IPS-18c (cell line): ENCODE data around the gene GXYLT1.
"Not testable (repeated sequence)": the region's sequence is repeated elsewhere in the genome, so short reads cannot be mapped to it uniquely, and the experiment has no call there.

Experiments used
- H3K4me3 ChIP-seq: 2 replicates; pipeline ENCODE4 v1.7.0; 2013; ENCODE audit warnings: low read depth, mild to moderate bottlenecking, low read length, moderate library complexity; ENCODE audit not compliant: insufficient read depth
- H3K9me3 ChIP-seq: one replicate; pipeline ENCODE4 v1.6.1; 2013; ENCODE audit warnings: mild to moderate bottlenecking, low read length, moderate library complexity; ENCODE audit not compliant: control insufficient read depth, insufficient read depth

The GXYLT1 gene, protein sequence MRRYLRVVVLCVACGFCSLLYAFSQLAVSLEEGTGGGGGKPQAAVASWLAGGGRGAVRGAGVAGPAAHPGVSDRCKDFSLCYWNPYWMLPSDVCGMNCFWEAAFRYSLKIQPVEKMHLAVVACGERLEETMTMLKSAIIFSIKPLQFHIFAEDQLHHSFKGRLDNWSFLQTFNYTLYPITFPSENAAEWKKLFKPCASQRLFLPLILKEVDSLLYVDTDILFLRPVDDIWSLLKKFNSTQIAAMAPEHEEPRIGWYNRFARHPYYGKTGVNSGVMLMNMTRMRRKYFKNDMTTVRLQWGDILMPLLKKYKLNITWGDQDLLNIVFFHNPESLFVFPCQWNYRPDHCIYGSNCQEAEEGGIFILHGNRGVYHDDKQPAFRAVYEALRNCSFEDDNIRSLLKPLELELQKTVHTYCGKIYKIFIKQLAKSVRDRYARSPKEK

DNA sequence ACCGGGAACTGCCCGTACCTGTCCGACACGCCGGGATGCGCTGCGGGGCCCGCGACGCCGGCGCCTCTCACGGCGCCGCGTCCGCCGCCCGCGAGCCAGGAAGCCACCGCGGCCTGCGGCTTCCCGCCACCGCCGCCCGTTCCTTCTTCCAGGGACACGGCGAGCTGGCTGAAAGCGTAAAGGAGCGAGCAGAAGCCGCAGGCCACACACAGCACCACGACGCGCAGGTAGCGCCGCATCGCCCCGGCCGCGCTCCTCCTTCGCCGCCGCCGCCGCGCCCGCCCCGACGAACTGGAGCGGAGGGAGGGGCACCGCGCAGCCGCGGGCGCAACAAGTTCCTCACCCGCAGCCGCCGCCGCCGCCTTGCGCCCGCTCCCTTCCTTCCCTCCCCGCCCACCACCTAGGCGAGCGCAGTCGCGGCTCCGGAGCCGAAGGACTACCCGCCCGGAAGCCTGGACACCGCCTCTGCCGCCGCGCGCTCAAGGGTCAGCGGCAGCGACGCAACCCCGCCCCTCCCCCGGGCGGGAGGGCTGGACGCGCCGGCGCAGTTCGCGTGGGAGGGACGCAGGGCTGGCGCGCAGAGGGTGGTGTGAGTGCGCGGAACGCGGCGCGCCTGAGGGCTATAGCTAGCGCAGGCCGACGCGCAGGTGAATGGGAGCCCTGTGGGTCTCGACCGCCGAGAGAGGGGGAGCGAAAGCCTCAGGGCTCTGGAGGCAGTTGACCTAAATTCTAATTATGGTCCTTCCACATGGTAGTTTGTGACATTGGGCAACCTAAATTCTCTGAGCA is at the start of gene GXYLT1:
Gene GXYLT1 (minus strand): TSS at position 467 of the 789 bp plus-strand sequence. CDS start 228 bp downstream, at position 239.
- Histone ChIP-seq H3K9me3 (no peaks in the 10 kb centered on the region), H3K4me3 (peak within 1 kb of the TSS; percentile 76)

DNA sequence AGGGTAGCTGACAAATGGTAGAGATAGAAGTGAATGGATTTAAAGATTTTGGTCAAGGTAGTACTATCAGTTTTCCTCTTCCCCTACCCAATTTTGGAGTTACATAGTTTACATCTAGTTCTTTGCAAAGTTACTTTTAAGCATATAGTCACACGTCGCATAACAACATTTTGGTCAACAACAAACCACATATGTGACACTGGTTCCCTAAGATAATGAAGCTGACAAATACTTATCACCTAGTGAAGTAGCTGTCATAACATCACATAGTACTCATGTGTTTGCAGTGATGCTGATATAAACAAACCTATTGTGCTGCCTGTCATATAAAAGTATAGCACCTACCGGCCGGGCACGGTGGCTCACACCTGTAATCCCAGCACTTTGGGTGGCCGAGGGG is 48.0 kb upstream of the GXYLT1 start:
- H3K9me3 ChIP-seq, result no peaks in the 10 kb centered on the region

DNA sequence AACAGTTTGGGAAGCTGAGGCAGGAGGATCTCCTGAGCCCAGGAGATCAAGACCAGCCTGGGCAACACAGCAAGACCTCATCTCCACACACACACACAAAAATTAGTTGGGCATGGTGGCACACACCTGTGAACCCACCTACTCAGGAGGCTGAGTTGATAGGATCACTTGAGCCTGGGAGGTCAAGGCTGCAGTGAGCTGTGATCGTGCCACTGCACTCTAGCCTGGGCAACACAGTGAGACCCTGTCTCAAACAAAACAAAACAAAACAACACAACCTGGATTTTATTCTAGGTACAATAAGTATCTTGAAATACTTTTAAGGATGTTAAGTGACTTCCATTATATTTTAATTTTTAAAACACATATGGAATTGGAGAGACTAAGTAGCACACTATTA is 47.6 kb upstream of the GXYLT1 start:
- no peaks in the 10 kb centered on the region for H3K9me3 ChIP-seq
- no peak overlapping the region for H3K4me3 ChIP-seq

More for the DNA sequence above, 48.0 kb upstream of the GXYLT1 start:
- H3K4me3 ChIP-seq, result no peak overlapping the region

DNA sequence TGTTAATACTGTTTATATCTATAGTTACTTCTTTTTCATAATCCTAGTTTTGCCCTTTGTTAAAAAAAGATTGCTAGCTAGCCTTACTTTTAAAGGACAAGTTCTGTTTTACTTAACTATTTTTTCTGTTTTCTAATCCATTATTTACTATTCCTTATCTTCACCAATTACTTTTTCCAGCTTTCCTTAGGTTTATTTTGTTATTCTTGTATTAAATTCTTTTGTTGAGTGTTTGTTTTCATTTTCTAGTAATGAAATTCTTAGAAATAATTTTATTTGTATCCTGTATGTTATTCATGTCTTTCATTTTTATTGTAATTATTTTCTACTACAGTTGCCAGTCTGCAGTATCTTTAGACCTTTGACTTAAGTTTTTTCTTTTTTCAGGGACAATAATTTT is 45.7 kb upstream of the GXYLT1 start:
- Histone ChIP-seq H3K9me3 (no peaks in the 10 kb centered on the region), H3K4me3 (no peak overlapping the region)

DNA sequence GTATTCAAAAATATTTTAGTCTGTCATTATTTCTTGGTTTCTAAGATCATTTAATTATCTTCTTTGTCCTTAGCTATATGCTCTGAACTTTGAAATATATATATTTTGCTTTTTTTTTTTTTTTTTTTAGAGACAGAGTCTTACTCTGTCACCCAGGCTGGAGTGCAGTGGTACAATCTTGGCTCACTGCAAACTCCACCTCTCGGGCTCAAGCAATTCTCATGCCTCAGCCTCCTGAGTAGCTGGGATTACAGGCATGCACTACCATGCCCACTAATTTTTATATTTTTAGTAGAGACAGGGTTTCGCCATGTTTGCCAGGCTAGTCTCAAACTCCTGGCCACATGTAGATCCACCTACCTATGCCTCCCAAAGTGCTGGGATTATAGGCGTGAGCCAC is 43.6 kb upstream of the GXYLT1 start:
- H3K9me3 ChIP-seq, H3K4me3 ChIP-seq: not testable (repeated sequence)

DNA sequence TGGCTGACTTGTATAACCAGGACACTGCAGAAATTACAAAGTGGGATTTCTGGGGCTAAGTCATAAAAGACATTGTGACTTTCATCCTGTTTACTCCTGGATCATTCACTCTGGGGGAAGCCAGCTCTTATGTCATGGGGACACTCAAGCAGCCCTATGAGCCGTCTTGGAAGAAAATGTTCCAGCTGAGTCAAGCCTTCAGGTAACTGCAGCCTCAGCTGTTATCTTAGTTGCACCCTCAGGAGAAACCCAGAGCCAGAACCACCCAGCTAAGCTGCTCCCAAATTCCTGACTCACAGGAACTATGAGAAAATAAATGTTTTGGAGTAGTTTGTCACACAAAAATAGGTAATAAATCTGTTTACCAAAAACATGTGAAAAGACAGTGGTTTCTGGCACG is 43.1 kb upstream of the GXYLT1 start:
- no peak overlapping the region for H3K4me3 ChIP-seq

DNA sequence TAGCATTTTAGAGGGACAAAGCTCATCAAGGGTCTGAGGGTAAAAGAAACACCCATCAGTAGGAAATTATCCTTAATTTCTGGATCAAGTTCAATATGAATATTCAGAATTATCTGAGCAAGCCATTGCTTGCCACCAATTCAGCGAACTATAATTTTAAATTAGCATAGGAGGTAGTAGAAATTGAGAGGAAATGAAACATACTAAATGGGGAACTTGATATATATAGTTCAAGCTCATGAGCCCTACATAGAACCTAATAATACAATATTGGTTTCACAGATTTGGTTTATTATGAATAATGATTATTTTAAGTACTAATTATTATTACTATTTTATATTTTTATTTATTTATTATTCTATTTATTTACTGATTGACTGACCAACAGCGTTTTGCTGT is 42.1 kb upstream of the GXYLT1 start:
- Histone ChIP-seq H3K4me3 (no peak overlapping the region), H3K9me3 (no peaks in the 10 kb centered on the region)

More for the DNA sequence above, 43.1 kb upstream of the GXYLT1 start:
- no peaks in the 10 kb centered on the region for H3K9me3 ChIP-seq

DNA sequence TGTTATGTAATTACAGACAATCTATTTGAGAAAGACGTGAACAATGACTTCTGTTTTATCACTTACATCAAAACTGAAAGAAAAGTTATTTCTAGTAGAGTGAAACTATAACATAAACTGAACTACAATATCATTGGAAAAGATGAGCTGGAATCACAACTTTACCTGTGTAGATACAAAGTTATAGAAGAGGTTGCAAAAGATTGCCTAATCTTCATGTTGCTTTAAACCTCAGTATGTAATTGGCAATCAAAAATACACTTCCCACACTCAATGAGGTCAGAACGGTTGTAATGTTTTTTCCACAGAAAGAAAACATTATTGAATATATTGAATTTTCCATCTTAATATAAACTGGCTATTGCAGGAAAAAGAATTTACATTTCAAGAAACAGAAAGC is 37.7 kb upstream of the GXYLT1 start:
- Histone ChIP-seq H3K4me3 (no peak overlapping the region), H3K9me3 (no peaks in the 10 kb centered on the region)

DNA sequence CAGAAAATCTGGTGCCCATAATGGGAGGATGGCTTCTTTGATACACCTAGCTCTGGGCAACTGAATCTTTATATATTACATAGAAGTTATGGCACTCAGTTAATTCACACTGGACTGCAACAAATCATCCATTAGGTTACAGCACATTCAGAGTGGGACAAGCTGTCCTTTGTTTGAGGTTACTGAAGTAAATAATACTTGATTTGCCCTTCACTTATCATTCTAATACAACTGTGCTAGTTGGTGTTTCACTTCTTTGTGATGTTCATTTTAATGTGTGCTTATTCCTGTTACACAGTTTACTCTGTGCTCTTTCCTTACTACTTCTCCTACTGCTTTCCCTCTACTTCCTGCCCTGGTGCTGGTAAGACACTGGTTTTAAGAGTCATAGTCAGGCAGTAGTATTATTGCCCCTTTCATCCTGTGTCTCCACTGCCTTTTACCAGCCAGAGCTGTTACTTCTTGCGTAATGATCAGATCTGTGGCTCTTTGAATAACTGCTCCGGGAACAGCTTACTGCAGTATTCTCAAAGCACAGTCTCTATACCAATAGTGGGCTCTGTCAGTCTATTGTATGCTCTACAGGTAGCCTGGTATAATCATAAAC is 36.4 kb upstream of the GXYLT1 start:
- H3K9me3 ChIP-seq, result no peaks in the 10 kb centered on the region
- H3K4me3 ChIP-seq, result no peak overlapping the region

DNA sequence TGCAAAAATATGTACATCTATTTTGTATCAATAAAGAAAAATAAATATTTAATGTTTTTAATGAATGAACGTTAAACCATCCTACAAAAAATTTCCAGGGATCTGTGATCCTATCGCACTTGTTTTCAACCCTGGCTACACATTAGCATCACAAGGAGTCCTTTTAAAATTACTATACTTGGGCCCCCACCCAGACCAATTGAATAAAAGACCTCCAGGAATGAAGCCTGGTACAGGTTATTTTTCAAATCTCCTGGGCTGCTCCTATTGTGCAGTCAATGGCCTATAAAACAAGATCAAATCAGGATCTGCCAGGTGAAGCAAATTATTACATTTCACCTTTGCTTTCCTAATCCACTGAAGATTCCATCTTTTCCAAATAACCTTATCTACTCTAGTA is 33.4 kb upstream of the GXYLT1 start:
- Histone ChIP-seq H3K4me3 (no peak overlapping the region), H3K9me3 (no peaks in the 10 kb centered on the region)

DNA sequence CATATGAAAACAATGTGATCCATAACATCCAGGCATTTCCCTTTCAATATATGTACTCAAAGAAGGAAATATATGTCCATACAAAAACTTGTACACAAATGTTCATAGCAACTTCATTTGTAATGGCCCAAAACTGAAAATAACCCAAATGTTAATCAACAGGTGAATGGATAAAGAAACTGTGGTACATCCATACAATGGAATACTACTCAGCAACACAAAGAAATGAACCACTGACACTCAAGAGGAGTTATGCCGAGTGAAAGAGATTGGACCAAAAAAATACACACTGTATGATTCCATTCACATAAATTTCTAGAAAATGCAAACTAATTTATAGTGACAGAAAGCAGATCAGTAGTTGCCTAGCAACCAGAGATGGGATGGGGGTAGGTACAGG is 30.3 kb upstream of the GXYLT1 start:
- no peak overlapping the region for H3K4me3 ChIP-seq
- no peaks in the 10 kb centered on the region for H3K9me3 ChIP-seq

DNA sequence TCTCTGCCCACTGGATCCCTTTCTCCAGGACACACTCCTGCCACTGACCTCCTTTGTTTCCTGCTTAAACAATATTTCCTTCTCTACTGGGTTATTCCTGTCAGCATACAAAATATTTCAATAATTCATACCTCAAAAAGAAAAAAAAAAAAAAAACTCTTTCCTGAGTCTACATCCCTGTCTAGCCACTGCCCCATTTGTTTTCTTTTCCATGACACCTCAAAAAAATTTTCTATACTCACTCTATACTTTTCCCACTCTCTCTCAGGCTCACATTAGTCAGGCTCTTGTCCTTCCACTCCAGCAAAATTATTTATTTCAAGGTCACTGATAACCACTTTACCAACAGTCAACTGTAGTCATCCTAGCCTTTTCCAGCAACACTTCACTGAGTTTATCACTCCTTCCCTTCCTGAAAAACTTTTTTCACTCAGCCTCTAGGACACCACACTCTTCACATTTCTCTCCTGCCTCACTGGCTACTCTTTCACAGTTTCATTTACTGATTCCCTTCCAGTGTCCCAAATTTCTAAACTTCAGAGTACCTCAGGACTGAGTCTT is 29.4 kb upstream of the GXYLT1 start:
- no peak overlapping the region for H3K4me3 ChIP-seq
- no peaks in the 10 kb centered on the region for H3K9me3 ChIP-seq

DNA sequence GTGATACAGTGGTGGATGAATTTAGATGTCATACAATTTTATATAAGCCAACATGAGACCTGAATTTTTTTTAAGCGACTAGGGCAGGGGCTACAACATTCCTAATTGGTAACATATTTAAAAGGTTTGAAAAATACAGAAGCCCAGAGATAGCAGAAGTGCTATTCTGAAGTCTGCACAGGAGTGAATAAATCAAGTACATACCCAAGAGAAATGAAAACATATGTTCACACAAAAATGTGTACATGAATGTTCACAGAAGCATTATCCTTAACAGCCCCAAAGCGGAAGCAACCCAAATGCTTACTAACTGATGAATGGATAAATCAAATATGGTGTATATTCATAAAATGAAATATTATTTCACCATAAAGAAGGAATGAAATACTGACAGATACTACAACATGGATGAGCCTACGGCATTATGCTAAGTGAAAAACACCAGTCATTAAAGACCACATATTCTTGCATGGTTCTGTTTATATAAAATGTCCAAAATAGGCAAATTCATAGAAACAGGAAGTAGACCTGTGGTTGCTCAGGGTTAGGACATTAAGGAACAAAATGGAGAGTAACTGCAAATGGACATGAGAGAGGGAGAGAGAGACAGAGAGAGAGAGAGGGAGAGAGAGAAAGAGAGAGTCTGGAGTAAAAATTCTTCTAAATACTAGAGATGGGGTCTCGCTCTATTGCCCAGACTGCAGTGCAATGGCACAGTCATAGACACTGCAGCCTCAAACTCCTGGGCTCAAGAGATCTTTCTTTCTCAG is 28.0 kb upstream of the GXYLT1 start:
- Histone ChIP-seq H3K9me3 (no peaks in the 10 kb centered on the region), H3K4me3 (no peak overlapping the region)

DNA sequence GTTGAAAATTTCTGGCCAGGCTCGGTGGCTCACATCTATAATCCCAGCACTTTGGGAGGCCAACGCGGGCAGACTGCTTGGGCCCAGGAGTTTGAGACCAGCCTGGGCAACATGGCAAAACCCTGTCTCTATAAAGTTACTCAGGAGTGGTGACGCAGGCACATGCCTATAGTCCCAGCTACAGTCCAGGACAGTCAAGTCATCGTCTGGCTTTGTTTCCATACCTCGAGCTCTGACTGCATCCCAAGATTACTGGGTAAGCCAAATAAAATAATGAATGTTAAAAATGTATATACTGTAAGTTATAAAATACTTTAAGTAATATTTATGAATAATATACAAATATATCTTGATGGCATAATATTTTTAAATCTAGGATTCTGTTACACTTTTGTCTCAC is 23.0 kb upstream of the GXYLT1 start:
- Histone ChIP-seq H3K9me3 (no peaks in the 10 kb centered on the region), H3K4me3 (no peak overlapping the region)

DNA sequence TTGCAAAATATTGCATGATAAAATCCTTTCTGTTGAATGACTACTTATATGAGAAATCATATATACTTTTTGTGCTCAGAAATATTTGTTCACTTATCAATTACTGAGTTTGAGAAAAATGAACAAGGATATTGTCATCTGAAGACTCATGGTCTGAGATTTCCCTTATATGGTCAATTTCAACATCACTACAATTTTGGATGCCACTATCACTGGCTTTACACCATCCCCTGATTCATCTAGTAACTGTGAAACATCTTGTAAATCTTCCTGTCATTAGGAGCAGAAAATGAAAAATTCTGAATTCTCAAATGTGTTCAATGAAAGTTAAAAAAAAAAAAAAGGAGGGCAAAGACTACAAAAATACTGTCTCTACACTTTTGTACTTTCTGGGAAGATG is 21.8 kb upstream of the GXYLT1 start:
- Histone ChIP-seq H3K9me3 (no peaks in the 10 kb centered on the region), H3K4me3 (no peak overlapping the region)

DNA sequence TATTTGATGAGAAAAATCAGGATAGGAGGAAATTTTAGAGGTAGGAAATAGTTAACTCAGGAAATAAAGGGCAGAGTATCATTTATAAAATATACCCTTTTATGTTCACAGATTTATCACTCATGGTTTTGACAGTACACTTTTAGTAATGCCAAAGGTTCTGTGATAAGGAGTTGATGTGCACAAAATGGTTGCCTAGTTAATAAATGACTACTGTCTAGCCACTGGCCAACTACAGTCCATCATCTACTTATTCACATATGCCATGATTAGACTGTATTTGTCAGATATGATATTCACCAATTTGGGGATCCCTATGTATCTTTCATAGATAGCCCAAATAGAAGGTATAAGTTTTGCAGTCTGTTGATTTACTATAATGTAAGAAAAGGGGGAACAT is 19.2 kb upstream of the GXYLT1 start:
- Histone ChIP-seq H3K9me3 (no peaks in the 10 kb centered on the region), H3K4me3 (no peak overlapping the region)

DNA sequence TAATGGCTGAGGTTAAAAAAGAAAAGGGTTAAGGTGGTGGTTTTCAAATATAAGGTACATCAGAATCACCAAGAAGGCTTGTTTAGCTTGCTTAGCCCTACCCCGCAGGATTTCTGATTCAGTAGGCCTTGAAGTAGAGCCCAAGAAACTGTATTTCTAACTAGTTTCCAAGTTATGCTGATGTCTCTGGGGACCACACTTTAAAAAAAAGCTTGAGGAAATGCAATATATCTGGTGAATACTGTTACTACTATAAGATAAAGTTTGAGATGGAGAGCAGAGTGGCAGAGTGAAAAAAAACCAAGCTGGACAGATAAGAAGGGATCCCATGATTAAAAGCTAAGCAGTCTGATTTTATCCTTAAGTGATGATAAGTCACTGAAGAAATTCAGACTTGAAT is 18.3 kb upstream of the GXYLT1 start:
- Histone ChIP-seq H3K4me3 (no peak overlapping the region), H3K9me3 (no peaks in the 10 kb centered on the region)
